PC-3 (cell line): ENCODE results near the gene TBC1D16. TPM values are rescaled to one million over a fixed set of nuclear protein-coding genes. Genes with fewer than 3 reads are reported as not detected.
A peak's percentile ranks its signal among the peaks of the same experiment; 100 is the strongest.

ENCODE experiments used
- ATAC-seq: fragments of 200-7000 bp; cut with Tn5 transposase; 2 replicates; pipeline ENCODE4 v1.9.1; 2020; ENCODE audit warnings: mild to moderate bottlenecking, moderate library complexity
- BruUV-seq: library from RNA; stranded (reverse); fragments of 400-500 nt; replicated peaks from 2 replicates; lab custom pipeline; 2021; lab: Mats Ljungman, UMichigan
- CTCF ChIA-PET: fragments of 300-600 bp; sonication (Branson Sonifier 250); formaldehyde crosslinking; loops from one replicate; lab custom pipeline; 2022; ENCODE audit warnings: antibody characterized with exemption; lab: Charles Lee
- POLR2A ChIA-PET: fragments of 300-600 bp; sonication (Branson Sonifier 250); formaldehyde crosslinking; loops from one replicate; lab custom pipeline; 2022; ENCODE audit warnings: antibody characterized with exemption; ENCODE audit not compliant: unreplicated experiment; lab: Charles Lee
- DNase-seq: peaks from one replicate; pipeline ENCODE4 v3.0.0-alpha.2; 2015
- H2AFZ ChIP-seq: fragments of 300-600 bp; sonication (generic); 2 replicates; pipeline ENCODE4 v1.6.0; 2016; ENCODE audit warnings: antibody characterized with exemption, low read length
- H3F3A ChIP-seq: fragments of 300-600 bp; sonication (generic); one replicate; pipeline ENCODE4 v1.6.0; 2017; ENCODE audit warnings: antibody characterized with exemption, low read length, control low read depth, mild to moderate bottlenecking; ENCODE audit not compliant: unreplicated experiment
- H3K27ac ChIP-seq: fragments of 300-600 bp; sonication (generic); 2 replicates; pipeline ENCODE4 v1.5.1; 2016; ENCODE audit warnings: mild to moderate bottlenecking, low read length
- H3K27me3 ChIP-seq: fragments of 300-600 bp; sonication (generic); 2 replicates; pipeline ENCODE4 v1.6.1; 2016; ENCODE audit warnings: low read length, mixed read lengths
- H3K36me3 ChIP-seq: fragments of 300-600 bp; sonication (generic); 2 replicates; pipeline ENCODE4 v1.6.1; 2016; ENCODE audit warnings: low read depth, mixed run types, low read length, mixed read lengths
- H3K4me1 ChIP-seq: fragments of 300-600 bp; sonication (generic); 2 replicates; pipeline ENCODE4 v1.5.1; 2016; ENCODE audit warnings: low read length; ENCODE audit not compliant: insufficient read depth
- H3K4me2 ChIP-seq: fragments of 300-600 bp; sonication (generic); 2 replicates; pipeline ENCODE4 v1.6.0; 2016; ENCODE audit warnings: low read length
- H3K4me3 ChIP-seq: fragments of 300-600 bp; sonication (generic); 2 replicates; pipeline ENCODE4 v1.5.1; 2016; ENCODE audit warnings: mild to moderate bottlenecking, low read length, mixed read lengths
- H3K79me2 ChIP-seq: fragments of 300-600 bp; sonication (generic); 2 replicates; pipeline ENCODE4 v1.6.1; 2017; ENCODE audit warnings: low read length, mixed read lengths
- H3K9ac ChIP-seq: fragments of 300-600 bp; sonication (generic); 2 replicates; pipeline ENCODE4 v1.6.0; 2016; ENCODE audit warnings: mild to moderate bottlenecking, low read length
- H3K9me2 ChIP-seq: fragments of 300-600 bp; sonication (generic); replicated peaks from 2 replicates; pipeline ENCODE4 v1.6.1; 2016; ENCODE audit warnings: mixed run types, low read length, mixed read lengths
- H3K9me3 ChIP-seq: fragments of 300-600 bp; sonication (generic); 2 replicates; pipeline ENCODE4 v1.6.1; 2016; ENCODE audit warnings: low read length, mixed read lengths
- H4K20me1 ChIP-seq: fragments of 300-600 bp; sonication (generic); 2 replicates; pipeline ENCODE4 v1.6.1; 2016; ENCODE audit warnings: low read length, mixed read lengths
- EZH2 ChIP-seq: fragments of 300-600 bp; sonication (generic); IDR thresholded peaks from one replicate; pipeline ENCODE4 v1.6.1; 2017; ENCODE audit warnings: antibody characterized with exemption, mild to moderate bottlenecking, low read length; ENCODE audit not compliant: unreplicated experiment
- EZH2phosphoT487 ChIP-seq: fragments of 300-600 bp; sonication (generic); IDR thresholded peaks from 2 replicates; pipeline ENCODE4 v1.6.1; 2018; ENCODE audit warnings: mild to moderate bottlenecking, antibody characterized with exemption, low read length, borderline replicate concordance
- intact Hi-C: fragments of 100-400 bp; cut with micrococcal nuclease; formaldehyde crosslinking; loops from 2 replicates; pipeline ENCODE4 v1.9.0; 2023
- total RNA-seq: library from RNA; depleted of rRNA; stranded (reverse); fragments of >200 nt; gene quantifications from 2 replicates; pipeline ENCODE4 v1.2.3, GENCODE V29; 2014
- TF ChIP-seq, protein P1 (sequence below): fragments of 300-600 bp; sonication (generic); conservative IDR thresholded peaks from 2 replicates; pipeline ENCODE4 v1.5.1; 2017; ENCODE audit warnings: antibody characterized with exemption, low read depth, mild to moderate bottlenecking, low read length

TBC1D16 gene
- total RNA-seq, 1 experiment from 2014 or later = 23.7 TPM

DNA sequence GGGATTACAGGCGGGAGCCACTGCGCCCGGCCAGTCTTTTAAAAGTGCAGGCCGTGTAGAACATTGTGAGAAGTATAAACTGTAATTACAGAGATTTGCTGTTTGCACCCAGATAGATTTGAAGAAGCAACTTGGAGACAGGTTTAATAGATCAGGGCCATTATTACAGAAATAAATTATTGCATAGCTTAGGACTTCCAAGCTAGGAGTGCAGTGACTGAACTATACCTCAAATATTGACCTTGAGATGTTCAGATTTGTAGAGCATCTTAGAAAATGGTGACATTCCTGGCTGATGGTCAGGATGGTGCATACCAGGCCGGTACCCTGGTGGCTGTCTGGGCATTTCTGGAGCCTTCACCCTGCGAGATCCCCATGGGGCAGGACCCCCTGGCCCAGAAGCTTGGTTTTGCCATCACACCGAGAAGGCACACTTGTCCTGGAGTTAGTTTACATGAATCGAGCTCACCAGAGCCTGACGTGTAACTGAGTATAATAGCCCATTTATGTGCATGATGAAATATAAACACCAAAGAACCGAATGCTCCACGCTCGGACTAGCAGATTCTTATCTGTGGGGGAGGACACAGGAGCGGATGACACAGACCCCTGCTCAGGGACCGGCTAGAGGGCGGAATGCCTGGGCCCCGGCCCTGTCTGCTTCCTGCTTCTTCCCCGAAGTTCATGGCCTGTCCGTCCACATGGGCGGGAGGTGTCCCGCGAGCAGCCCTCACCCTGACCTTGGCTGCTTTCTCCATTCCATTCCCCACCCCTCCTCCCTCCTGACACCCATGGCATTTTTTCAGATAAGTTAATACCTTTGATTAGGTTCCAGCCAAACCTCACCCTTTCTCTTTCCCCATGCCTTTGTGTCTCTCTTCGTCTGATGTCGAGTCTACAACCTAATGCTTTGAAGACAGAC, 32.9 kb upstream of the TBC1D16 start:
- BruUV-seq = no TSS peak
- Histone ChIP-seq H3K9ac (no peak overlapping the region), H3K36me3 (no peaks in the 10 kb centered on the region), H3K4me3 (no peak overlapping the region), H3K79me2 (no peaks in the 10 kb centered on the region), H4K20me1 (no peaks in the 10 kb centered on the region), H3K4me1 (peaks cover 22% of the 10 kb centered on the region; the same call in 1 of the 2 replicates), H3K4me2 (no peak overlapping the region), H3F3A (no peaks in the 10 kb centered on the region), H3K9me3 (no peaks in the 10 kb centered on the region), H3K27me3 (no peaks in the 10 kb centered on the region), H3K27ac (no peak overlapping the region), H2AFZ (no peak overlapping the region), H3K9me2 (no peaks in the 10 kb centered on the region)
- intact Hi-C loops = no loop called here
- CTCF ChIA-PET = interaction anchor here (1.0 kb wide), 1 partner anchor 33 kb away, joined by 3 read pairs; the partner anchor contains the start of gene GAA
- POLR2A ChIA-PET = interaction anchor here (0.6 kb wide), 1 partner anchor 1154 kb away, joined by 4 read pairs; no protein-coding TSS in a partner anchor
- TF ChIP-seq, protein P1, sequence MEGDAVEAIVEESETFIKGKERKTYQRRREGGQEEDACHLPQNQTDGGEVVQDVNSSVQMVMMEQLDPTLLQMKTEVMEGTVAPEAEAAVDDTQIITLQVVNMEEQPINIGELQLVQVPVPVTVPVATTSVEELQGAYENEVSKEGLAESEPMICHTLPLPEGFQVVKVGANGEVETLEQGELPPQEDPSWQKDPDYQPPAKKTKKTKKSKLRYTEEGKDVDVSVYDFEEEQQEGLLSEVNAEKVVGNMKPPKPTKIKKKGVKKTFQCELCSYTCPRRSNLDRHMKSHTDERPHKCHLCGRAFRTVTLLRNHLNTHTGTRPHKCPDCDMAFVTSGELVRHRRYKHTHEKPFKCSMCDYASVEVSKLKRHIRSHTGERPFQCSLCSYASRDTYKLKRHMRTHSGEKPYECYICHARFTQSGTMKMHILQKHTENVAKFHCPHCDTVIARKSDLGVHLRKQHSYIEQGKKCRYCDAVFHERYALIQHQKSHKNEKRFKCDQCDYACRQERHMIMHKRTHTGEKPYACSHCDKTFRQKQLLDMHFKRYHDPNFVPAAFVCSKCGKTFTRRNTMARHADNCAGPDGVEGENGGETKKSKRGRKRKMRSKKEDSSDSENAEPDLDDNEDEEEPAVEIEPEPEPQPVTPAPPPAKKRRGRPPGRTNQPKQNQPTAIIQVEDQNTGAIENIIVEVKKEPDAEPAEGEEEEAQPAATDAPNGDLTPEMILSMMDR = no peak
- TF ChIP-seq EZH2 (no peak), EZH2phosphoT487 (no peak)
- DNase-seq (peak; percentile 16), ATAC-seq (no peak)

DNA sequence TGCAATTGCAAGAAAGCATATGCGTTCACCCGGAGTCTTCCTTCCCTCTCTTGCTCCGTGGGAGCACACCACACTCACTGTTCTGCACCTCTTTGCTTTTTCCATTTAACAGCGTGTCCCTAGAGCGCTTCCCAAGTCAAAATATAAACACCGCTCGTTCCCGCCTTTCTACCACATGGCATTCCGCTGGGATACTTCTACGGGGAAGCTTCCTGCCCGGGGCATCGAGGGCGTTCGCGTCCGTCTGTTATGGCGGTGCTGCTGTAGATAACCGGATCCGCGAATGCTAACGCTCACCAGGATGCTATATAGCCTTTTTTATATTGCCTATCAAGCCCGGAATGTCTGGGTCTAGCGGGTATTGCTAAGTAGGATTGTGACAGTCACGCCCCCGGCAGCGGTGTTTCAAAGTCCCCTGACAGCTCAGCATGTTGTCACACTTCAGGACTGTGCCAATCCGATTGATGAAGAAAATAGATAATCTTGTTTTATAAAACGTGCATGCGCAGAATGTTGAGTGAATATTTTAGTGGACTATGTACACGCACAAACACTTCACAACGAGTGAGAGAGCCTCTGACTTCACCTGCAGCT, 31.8 kb upstream of the TBC1D16 start:
- Histone ChIP-seq H3K27ac (no peak overlapping the region), H3K79me2 (no peaks in the 10 kb centered on the region), H3K4me3 (no peak overlapping the region), H3K27me3 (no peaks in the 10 kb centered on the region), H3K9me2 (no peaks in the 10 kb centered on the region), H3K9me3 (no peaks in the 10 kb centered on the region), H3K4me1 (peaks cover 22% of the 10 kb centered on the region; the same call in 1 of the 2 replicates), H2AFZ (0 out of 2 replicates have a peak overlapping the region, but pooled peaks have one; percentile 20), H3F3A (no peaks in the 10 kb centered on the region), H4K20me1 (no peaks in the 10 kb centered on the region), H3K4me2 (peak overlapping the region; percentile 32; the same call in 1 of the 2 replicates), H3K36me3 (no peaks in the 10 kb centered on the region), H3K9ac (no peak overlapping the region)
- ChIA-PET POLR2A (no interaction called here), CTCF (no interaction called here)
- DNase-seq = peak; percentile 61
- intact Hi-C loops = no loop called here
- ATAC-seq = no peak
- no peak for TF ChIP-seq EZH2
- TF ChIP-seq, protein P1 = no peak
- no peak for TF ChIP-seq EZH2phosphoT487
- BruUV-seq = no TSS peak
